Mesenteric fat pad (tissue), 1 donor: ENCODE results near the gene TMEM232. TPM values are rescaled to one million over a fixed set of nuclear protein-coding genes. Genes with fewer than 3 reads are reported as not detected.

ENCODE experiments used
- DNase-seq: peaks from one replicate; pipeline ENCODE4 v3.0.0-alpha.2; 2020; ENCODE audit warnings: low spot score
- total RNA-seq: library from RNA; stranded (reverse); fragmentation: NEBNext Ultra II Directional; extraction: Animal tissue kit (Norgen Biotek cat#: 25700); gene quantifications from one replicate; pipeline ENCODE4 v1.2.1, GENCODE V29; 2021
- donor health status: DM: yes; HTN: yes; CAD: no.

TMEM232 gene
- total RNA-seq, 1 donor from 2014 or later: 2.5 TPM

DNA sequence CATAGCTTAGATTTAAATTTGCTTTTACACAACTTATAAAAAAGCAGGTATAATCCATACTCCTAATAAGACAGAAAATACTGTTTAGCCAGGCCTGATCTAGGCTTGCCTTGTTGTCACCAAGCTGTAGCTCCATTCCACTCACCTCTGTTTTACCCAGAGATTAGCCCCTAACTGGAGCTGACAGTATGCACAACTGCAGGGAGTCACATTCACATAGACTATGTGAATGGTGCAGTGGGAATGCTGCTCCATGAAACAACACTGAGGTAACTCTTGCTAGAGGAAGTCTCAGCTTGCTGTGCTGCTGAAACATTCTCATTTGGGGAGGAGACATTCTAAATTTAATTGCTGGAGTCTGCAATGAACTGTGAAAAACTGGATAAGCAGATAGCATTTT lies 209.1 kb downstream of the TMEM232 start:
- no peak for DNase-seq

DNA sequence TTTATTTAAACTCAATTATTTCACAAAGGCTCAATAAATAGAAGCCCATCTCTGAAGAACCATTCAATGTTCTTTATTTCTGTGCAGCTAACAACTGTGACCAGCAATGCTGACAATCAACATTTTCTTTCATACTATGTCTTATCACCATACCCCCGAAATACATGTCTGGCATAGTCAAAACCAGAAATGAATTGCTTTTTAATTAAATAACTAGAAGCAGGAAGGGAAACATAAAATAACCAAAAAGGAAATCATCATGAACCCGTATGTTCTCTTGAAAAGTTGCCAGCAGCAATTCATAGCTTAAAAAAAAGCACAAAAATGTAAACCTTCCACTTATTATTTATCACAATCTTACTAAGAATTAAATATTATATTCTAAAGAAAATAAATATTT lies 212.4 kb downstream of the TMEM232 start:
- DNase-seq: no peak

DNA sequence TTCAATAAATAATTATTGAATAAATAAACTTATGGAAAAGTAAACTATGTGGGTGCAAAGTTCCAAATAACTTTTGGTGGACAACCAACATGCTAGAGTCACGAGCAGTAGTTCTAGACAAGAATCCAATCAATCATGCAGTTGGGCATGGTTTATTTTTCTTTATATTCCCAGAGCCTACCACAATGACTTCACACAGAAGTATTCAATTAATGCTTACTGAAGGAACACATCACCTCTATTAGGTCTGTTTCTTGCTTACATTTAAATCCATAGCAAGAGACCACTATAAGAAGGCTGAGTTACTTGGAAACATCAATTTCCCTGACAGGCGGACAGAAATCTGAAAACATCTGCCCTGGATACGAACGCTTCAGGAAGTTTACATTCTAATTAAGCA lies 214.2 kb downstream of the TMEM232 start:
- no peak for DNase-seq

DNA sequence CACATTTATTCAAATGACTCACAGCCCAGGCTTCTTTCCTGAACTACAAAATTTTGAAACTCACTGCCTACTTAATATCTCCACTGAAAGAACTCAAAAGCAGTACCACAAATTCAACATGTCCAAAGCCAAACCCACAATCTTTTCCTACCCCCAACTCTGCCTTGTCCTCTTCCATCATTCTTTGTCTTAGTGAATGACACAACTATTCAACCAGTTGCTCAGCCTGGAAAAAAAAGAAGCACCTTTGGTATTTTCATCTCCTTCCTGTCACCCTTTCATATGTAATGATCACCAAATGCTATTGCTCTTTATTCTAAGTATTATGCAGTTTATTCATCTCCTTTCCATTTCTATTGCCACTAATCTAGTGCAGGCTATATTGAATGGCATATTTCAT lies 216.3 kb downstream of the TMEM232 start:
- DNase-seq: no peak

DNA sequence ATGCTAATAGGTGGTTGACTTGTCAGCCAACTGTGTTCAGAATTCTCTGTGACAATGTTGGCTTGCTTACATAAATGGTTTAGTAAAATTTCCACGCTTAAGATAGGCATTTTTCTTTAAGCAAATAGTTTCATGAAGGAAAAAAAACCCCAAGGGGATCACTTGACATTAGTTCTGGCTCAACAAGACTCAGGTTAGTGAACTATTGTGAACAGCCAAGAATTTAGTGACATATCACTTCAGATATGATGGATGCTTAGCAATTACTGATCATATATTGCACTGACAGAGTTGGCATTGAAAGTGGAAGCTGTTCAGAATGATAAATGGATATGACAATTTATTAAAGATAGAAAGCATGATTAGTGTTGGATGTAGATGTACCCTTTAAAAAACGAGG lies 218.5 kb downstream of the TMEM232 start:
- no peak for DNase-seq

DNA sequence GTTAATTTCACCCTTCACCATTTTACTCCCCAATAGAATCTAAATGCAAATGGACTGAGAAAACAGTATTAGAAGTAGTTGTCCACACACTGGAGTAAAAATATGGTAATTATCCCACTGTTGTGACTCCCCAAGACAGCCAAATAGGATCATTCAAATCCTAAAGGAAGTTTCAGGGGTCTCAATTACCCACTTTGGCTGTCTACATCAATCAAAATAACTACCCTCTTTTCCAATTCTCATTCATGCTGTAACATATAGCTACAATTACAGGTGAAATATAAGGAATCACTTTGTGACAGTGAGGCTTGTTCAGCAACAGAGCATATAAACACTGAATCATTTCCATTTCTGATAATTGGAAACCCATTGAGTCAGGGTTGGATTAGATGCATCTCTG lies 220.1 kb downstream of the TMEM232 start:
- DNase-seq: no peak

DNA sequence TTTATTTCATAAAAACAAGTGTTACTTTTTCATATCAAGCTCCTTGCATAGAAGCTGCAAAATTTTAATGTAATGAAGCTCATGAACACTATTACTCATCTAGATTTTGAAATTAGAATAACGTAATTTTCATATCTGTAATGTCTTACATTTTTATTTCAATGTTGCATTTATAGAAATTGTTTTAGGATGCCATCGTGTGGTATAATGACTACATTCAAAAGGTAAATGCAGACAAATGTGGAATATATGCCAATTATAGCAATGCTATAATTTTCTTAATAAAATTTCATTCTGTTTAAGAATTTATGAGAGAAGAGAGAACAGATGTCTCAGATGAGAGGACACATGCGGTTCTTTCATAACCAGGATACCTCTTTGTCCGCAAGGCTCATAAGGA lies 230.2 kb downstream of the TMEM232 start:
- no peak for DNase-seq

DNA sequence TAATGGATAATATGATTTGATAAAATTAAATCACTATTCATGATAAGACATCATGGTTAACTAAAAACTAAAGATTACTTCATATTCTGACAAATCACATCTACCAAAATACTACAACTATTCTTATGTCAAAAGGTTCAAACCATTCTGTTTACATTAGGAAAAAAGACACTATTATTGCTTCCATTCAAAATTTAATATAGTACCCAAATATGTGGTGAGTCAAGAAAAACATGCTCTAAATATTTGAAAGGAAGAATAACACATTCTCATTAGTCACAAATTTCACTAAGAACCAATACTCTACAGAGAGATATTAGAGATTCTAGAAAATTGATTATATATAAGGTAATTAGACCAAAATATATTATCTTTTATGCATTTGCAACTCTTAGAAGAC lies 234.0 kb downstream of the TMEM232 start:
- no peak for DNase-seq

DNA sequence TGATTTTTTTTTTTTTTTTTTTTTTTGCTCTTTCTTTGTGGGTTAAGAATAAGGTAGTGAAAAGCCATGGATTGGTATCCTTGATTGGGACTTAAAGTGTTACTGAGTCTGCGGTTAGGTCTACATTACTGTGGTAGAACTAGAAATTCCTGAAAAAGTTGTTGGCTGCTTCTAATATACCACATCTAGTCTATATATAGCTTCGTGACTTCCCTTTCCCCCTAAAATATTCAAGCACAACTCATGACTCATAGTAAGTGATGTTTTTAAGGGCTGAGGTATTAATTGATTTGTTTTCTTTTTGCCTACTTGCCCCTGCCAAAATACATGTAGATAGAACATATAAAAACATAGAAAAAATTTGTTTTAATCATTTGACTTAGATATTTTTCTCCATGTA lies 247.6 kb downstream of the TMEM232 start:
- no peak for DNase-seq

DNA sequence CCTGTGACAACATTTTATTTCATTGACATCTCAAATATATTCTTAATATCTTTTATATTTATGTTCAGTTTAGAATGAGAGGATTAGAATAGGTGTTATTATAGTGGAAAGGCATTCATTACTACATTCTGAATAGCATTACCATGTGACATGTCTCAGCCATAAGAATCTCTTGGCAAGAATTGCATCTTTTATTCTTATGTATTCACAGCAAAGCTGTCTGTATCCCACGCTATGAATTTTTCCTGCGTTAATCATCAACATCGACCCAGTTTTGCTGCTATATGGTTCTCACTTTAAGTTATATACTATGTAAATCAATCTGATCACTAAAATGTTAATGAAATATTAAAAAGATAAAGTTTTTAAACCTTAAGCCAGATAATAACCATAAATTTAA lies 248.6 kb downstream of the TMEM232 start:
- no peak for DNase-seq

DNA sequence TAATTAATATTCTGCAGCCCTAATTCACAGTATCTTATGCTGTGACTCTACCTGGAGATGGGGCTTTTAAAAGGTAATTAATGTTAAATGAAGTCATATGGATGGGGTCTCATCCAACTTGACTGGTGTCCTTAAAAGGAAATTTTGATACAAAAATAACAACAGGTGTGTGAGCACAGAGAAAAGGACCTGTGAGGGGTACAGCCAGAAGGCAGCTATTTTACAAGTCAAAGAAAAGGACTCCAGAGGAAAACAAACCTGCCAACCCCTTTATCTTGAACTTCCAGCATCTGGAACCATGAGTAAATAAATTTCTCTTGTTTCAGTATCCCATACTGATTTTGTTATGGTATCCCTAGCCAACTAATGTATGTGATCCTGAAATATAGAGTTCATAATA lies 250.3 kb downstream of the TMEM232 start:
- no peak for DNase-seq

DNA sequence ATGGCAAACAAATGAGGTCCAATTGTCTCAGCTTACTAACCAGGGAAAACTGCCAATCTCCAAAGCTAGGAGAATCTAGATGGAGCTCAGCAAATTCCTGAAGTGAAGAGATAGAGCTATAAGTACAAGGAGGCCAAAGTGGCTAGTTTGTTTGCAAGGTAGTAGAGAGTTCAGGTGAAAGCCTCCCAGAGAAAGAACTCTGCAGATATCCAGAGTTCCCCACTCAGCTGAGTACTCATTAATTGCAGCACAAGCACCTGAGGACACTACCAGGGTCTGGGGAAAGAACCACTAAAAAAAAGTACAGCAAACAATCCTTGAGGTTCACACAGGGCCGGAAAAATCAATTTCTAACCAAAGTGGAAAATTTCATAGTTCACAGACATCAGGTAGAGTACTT lies 250.9 kb downstream of the TMEM232 start:
- DNase-seq: no peak

DNA sequence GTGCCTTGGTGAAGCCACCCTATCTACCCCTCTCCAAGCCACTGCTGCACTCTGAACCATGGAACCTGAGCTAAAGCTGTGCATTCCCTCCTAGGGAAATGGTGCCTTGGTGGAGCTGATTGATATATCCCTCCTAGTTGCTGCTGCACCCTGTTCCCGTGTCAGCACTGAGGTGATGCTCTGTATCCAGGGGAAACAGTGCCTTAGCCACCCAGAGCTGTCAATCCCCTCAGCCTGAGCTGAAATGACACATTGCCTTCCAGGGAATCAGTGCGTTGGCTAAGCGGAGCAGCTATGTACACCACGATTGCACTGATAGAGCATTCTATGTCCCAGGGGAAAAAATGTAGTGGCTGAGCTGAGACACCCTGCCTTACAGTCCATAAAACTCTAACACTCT lies 257.0 kb downstream of the TMEM232 start:
- DNase-seq: no peak

DNA sequence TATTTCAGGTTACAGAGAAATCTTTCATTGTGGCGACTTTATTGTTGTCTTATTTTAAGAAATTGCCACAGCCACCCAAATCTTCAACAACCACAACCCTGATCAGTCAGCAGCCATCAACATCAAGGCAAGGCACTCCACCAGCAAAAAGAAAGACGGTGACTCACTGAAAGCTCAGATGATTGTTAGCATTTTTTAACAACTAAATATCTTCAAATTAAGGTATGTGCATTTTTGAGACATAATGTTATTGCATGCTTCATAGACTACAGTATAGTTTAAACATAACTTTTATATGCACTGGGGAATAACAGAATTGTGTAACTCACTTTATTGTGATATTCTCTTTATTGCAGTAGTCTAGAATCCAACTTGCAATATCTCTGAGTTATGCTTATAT lies 263.4 kb downstream of the TMEM232 start:
- no peak for DNase-seq

DNA sequence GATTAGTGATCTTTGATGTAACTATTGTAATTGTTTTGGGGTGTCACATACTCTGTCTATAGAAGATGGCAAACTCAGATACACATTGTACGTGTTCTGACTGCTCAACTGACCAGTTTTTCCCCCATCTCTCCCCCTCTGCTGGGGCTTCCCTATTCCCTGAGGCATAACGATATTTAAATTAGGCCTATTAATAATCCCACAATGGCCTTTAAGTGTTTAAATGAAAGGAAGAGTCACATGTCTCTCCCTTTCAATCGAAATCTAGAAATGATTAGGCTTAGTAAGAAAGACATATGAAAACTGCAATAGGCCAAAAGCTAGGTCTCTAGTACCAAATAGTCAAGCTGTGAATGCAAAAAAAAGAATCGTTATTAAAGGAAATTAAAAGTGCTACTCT lies 265.6 kb downstream of the TMEM232 start:
- no peak for DNase-seq

DNA sequence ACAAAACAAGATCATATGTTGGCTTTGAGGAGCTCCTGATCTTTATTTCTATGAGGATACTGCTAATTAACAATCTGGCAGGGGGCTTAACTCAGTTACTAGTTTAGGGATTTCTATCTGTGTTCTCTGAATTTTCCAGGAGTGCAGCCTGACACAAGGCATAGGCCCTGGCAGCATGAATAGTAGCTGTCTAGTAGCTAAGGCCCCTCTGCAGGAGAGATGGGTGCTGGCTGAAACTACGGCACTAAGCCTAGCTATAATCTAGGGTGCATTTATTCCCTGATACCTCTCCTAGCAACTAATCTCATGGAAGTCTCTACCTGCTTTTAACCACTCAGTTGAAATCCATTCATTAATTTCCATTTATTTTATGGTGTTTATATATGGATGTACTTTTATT lies 268.2 kb downstream of the TMEM232 start:
- no peak for DNase-seq

DNA sequence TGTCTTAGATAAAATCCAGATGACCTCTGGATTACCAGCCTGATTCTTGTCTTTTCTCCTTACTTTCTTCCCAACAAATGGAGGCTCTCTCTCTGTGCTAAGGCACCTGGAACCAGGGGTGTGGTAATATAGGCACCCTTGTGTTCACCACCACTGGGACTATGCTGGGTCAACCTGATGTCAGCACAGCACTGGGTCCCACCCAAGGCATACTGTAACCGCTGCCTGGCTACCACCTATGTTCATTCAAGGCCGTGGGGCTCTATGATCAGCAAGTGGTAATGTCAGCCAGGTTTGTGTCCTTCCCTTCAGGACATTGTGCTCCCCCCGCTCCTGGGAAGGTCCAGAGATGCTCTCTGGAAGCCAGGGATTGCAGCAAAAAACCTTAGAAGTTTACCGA lies 283.6 kb downstream of the TMEM232 start:
- no peak for DNase-seq

DNA sequence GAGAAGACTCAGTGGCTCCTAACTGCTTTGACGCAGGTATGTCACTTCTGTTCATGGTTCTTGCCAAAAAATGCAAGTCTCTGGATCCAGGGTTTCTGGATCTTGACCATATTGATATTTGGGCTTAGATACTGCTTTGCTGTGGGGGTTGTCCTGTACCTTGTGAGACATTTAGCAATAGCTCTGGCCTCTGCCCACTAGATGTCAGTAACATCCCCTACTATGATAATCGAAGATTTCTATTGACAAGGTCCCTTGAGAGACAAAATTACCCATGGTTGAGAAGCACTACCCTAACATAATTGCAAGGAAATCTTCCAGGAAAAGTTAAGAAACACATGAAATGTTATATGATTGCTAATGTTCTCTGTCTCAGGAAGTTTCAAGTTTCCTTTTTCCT lies 285.4 kb downstream of the TMEM232 start:
- DNase-seq: no peak

DNA sequence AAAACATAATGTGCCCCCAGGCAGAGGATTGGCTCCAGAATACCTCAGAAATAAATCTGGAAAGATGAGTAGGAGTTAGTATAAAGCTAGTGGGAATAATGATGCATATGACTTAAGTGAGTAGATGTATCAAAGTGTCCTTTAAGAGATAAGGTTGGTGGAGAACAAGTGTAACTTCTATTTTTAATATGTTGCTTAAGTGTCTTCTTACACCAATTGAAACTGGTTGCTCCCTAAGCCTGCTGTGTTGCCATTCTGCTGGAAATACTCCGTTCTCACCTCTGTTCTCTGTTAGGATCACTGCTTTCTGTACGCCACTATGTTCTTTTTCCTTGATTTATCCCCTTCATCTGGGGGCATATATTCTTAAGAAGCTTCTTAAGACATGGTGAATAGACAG lies 286.4 kb downstream of the TMEM232 start:
- no peak for DNase-seq

DNA sequence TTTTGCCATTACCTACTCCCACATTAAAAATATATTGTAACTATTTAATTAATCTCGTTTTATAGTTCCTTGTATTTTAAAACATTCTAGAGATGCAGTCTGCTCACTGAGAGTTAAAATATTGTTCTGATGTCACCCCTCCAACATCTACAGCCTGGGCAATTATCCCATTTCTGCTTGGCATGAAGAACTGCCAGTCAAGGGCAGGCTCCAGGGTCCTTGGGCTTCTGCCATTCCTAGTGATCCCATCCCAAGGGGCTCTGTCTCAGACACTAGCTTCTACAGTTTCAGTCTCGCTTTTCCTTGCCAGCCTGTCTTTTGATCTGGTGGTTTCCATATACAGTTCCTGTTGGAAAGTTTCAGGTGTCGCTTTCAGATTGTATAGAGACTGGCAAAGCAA lies 287.2 kb downstream of the TMEM232 start:
- DNase-seq: no peak

DNA sequence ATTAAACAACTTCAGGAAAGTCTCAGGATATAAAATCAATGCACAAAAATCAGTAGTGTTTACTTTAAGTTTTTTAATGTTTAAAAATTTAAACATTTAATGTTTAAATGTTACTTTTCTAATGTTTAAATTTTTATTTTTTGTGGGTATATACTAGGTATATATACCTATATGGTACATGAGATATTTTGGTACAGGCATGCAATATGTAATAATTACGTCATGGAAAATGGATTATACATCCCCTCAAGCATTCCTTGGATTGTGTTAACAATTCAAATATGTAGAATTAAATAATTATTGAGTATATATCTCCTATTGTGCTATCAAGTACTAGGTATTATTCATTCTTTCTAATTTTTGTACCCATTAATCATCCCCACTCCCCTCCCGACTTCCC lies 291.3 kb downstream of the TMEM232 start:
- DNase-seq: no peak

DNA sequence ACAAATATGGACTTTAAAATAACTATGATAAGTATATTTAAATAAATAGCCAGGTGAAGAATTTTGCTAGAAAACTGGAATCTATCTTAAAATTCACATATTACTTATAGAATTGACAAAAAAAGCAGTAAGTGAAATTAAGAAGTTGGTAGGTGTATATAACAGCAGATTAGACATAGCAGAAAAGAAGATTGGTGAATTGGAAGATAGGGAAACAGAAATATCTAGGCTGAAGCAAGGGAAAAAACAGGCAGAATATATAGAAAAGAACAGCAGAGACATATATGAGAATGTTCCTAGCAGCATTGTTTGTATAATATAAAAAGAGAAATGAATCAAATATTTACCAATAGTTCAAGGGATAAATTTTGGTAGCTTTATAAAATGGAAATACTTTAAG lies 294.9 kb downstream of the TMEM232 start:
- DNase-seq: no peak

DNA sequence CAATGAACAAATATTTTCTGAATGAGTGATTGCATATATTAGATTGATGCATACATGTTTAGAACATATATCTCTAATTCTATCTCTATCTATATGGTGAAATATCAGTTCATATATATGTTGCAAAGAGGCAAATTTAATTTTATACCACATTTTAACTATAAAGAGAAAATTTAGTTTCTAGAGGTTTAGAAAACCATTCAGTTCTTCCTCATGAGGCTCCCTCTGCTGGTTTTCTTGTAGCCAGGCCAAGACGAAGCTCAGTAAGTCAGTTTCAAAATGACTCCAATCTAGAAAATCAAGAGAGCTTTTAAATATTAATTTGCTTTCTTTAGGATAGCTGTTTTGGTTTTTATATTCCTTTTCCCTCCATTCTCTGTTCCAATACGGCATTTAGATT lies 312.1 kb downstream of the TMEM232 start:
- DNase-seq: no peak

DNA sequence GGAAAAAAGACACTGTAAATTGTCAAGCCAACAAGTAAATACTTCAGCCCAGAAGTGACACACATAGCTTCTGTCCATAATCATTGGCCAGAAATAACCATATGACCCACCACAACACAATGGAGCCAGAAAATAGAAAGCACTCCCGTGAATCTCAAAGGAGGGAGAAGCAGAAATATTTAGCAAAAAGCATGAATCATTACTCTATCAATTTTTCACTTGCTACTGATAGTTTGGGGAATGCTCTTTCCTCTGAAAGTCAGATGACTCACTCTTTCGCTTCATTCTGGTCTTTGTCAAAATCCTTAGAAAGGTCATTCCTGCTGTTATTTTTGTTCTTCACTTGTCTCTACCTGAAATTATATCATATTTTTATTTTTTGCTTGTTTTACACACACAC lies 312.6 kb downstream of the TMEM232 start:
- DNase-seq: no peak

DNA sequence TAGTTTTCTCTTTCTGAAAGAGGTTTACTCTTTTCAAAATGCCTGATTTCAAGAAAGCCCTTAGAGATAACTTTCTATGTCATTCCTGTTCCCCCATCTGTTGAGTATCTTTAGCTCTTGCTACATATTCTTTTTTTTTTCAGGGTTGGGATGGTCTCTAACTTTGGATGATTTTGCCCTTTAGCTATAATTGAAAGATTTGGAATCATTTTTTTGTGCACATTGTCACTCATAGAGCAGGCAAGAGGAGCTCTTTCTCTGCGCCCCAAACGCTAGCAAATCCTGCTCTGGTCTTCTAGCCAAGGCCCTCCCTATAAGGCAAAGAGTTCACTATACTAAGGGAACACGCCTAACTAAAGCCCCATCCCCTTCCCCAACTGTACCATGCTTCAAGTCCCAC lies 316.9 kb downstream of the TMEM232 start:
- no peak for DNase-seq
